Gastrocnemius medialis (tissue), 4 donors: Measurements from ENCODE around the gene OR10H5. TPM values are rescaled to one million over a fixed set of nuclear protein-coding genes. Genes with fewer than 3 reads are reported as not detected.
"Not testable (repeated sequence)": the region's sequence is repeated elsewhere in the genome, so short reads cannot be mapped to it uniquely, and the experiment has no call there.

Experiments used
- ATAC-seq, 2 donors: fragments of 150-250 bp; one replicate each; pipeline ENCODE4 v1.9.1; 2016
- DNase-seq, 2 donors: peaks; one replicate each; pipeline ENCODE4 v3.0.0-alpha.2; 2019
- H3K27ac ChIP-seq, 4 donors: fragments of 200-600 bp; sonication (generic); 1 replicate in 1 of 4; 2 replicates in 3 of 4; pipeline ENCODE4 v1.5.1; 2016 to 2018; ENCODE audit warnings: mild to moderate bottlenecking in 2 of 4, moderate library complexity in 1 of 4
- H3K27me3 ChIP-seq, 3 donors: fragments of 200-600 bp; sonication (generic) in 2 of 3; 1 replicate in 1 of 3; 2 replicates in 2 of 3; pipeline versions ENCODE4 v1.5.1 to v1.6.0; 2016 to 2019; ENCODE audit warnings: mild to moderate bottlenecking in 1 of 3, moderate library complexity in 1 of 3
- H3K36me3 ChIP-seq, 2 donors: fragments of 200-600 bp; sonication (generic) in 1 of 2; one replicate each; pipeline ENCODE4 v1.5.1; 2017 to 2018
- H3K4me1 ChIP-seq, 2 donors: fragments of 200-600 bp; sonication (generic) in 1 of 2; one replicate each; pipeline ENCODE4 v1.5.1; 2016 to 2017; ENCODE audit warnings: mild to moderate bottlenecking in 2 of 2
- H3K4me3 ChIP-seq, 4 donors: fragments of 200-600 bp; sonication (generic) in 3 of 4; 1 replicate in 1 of 4; 2 replicates in 3 of 4; pipeline ENCODE4 v1.5.1; 2016 to 2019; ENCODE audit warnings: mild to moderate bottlenecking in 2 of 4
- H3K9me3 ChIP-seq, 3 donors: fragments of 200-600 bp; sonication (generic) in 2 of 3; 1 replicate in 1 of 3; 2 replicates in 2 of 3; pipeline ENCODE4 v1.5.1; 2016 to 2019
- CTCF ChIP-seq, 5 experiments: fragments of 450-650 bp in 3 of 5; fragments of 200-600 bp in 2 of 5; sonication (generic) in 2 of 5; IDR thresholded peaks in 4 of 5; conservative IDR thresholded peaks in 1 of 5; 1 replicate in 4 of 5; 2 replicates in 1 of 5; pipeline ENCODE4 v1.5.1; 2016 to 2019; ENCODE audit warnings: antibody characterized with exemption in 5 of 5, mild to moderate bottlenecking in 3 of 5, moderate library complexity in 3 of 5
- POLR2A ChIP-seq, 2 donors: fragments of 450-650 bp; IDR thresholded peaks; one replicate each; pipeline ENCODE4 v1.6.1; 2017; ENCODE audit warnings: antibody characterized with exemption in 2 of 2, mild to moderate bottlenecking in 2 of 2, moderate library complexity in 2 of 2
- in situ Hi-C, 4 donors: fragments of 200-750 bp; cut with MboI; loops; one replicate each; pipeline versions ENCODE4 v1.15.0 to v1.8.0; 2017; ENCODE audit warnings: low sequenced_read_pairs in 4 of 4
- intact Hi-C: fragments of 100-400 bp; cut with DNase I; formaldehyde crosslinking; loops from one replicate; pipeline ENCODE4 v1.15.1; 2023; ENCODE audit warnings: low total_unique reads
- total RNA-seq, 4 donors: library from RNA; depleted of rRNA; stranded (reverse); fragments of >200 nt; gene quantifications; one replicate each; pipeline versions ENCODE4 v1.1.0 to v1.2.3, GENCODE V29; 2016

Gene OR10H5
- total RNA-seq, 4 donors from 2014 or later: not detected

GRCh38 chr19:15837221-15837731 lies 49.8 kb downstream of the OR10H5 start:
- no peaks in the 10 kb centered on the region for H3K9me3 ChIP-seq
- in situ Hi-C loops: no loop called here
- H3K4me1 ChIP-seq: peaks cover 0 to 3% of the 10 kb centered on the region in 2 donors
- intact Hi-C loops: loop anchor here (10.0 kb wide), 1 partner anchor 358 kb away; the partner anchor contains the start of gene AP1M1
- TF ChIP-seq CTCF (IDR thresholded peaks at IDR 0.05 in 4 of 5, conservative IDR thresholded peaks at IDR 0.05 in 1 of 5): no peak
- no peak for TF ChIP-seq POLR2A (IDR thresholded peaks at IDR 0.05)
- ATAC-seq (peak; percentile 34 to 35), DNase-seq (peak; percentile 5 to 93)
- H3K27me3 ChIP-seq: no peaks in the 10 kb centered on the region
- H3K36me3 ChIP-seq: no peaks in the 10 kb centered on the region
- peak overlapping the region; percentile 53 to 81 (median 79) for H3K4me3 ChIP-seq
- peak overlapping the region; percentile 86 to 95 (median 90) for H3K27ac ChIP-seq

- Histone ChIP-seq H3K36me3 (no peaks in the 10 kb centered on the region), H3K4me3 (no peak overlapping the region), H3K27me3 (no peaks in the 10 kb centered on the region), H3K9me3 (no peaks in the 10 kb centered on the region), H3K4me1 (peaks cover 0 to 3% of the 10 kb centered on the region in 2 donors), H3K27ac (no peak overlapping the region)
- in situ Hi-C loops: no loop called here
- no peak for TF ChIP-seq CTCF (IDR thresholded peaks at IDR 0.05 in 4 of 5, conservative IDR thresholded peaks at IDR 0.05 in 1 of 5)
- no peak for TF ChIP-seq POLR2A (IDR thresholded peaks at IDR 0.05)
- no peak for ATAC-seq
- intact Hi-C loops: loop anchor here (10.0 kb wide), 1 partner anchor 356 kb away; the partner anchor contains the start of gene AP1M1
- no peak for DNase-seq
Observed at GRCh38 chr19:15838351-15838750, 50.9 kb downstream of the OR10H5 start.

GRCh38 chr19:15839888-15840287 lies 52.4 kb downstream of the OR10H5 start:
- H3K9me3 ChIP-seq, H3K27me3 ChIP-seq, H3K4me3 ChIP-seq, in situ Hi-C loops, H3K4me1 ChIP-seq, H3K27ac ChIP-seq, DNase-seq, H3K36me3 ChIP-seq, ATAC-seq: not testable (repeated sequence)
- intact Hi-C loops: loop anchor here (10.0 kb wide), 1 partner anchor 355 kb away; the partner anchor contains the start of gene AP1M1

GRCh38 chr19:15840833-15841232 lies 53.4 kb downstream of the OR10H5 start:
- intact Hi-C loops (no loop called here), in situ Hi-C loops (no loop called here)
- Histone ChIP-seq H3K4me3 (no peak overlapping the region), H3K27ac (no peak overlapping the region), H3K4me1 (peaks cover 0 to 2% of the 10 kb centered on the region in 2 donors), H3K36me3 (no peaks in the 10 kb centered on the region), H3K9me3 (no peaks in the 10 kb centered on the region), H3K27me3 (no peaks in the 10 kb centered on the region)
- ATAC-seq (no peak), DNase-seq (no peak)
- TF ChIP-seq CTCF (IDR thresholded peaks at IDR 0.05 in 4 of 5, conservative IDR thresholded peaks at IDR 0.05 in 1 of 5) (no peak), POLR2A (IDR thresholded peaks at IDR 0.05) (no peak)

GRCh38 chr19:15841875-15842569 lies 54.6 kb downstream of the OR10H5 start:
- TF ChIP-seq POLR2A (IDR thresholded peaks at IDR 0.05): no peak
- no peak for TF ChIP-seq CTCF (IDR thresholded peaks at IDR 0.05 in 4 of 5, conservative IDR thresholded peaks at IDR 0.05 in 1 of 5)
- intact Hi-C loops (no loop called here), in situ Hi-C loops (no loop called here)

More at GRCh38 chr19:15841875-15842569, 54.6 kb downstream of the OR10H5 start:
- ATAC-seq: no peak
- Histone ChIP-seq H3K9me3 (no peaks in the 10 kb centered on the region), H3K27ac (no peak overlapping the region), H3K27me3 (no peaks in the 10 kb centered on the region), H3K36me3 (no peaks in the 10 kb centered on the region), H3K4me1 (no peaks in the 10 kb centered on the region), H3K4me3 (no peak overlapping the region)
- no peak for DNase-seq
